H1 (cell line): ENCODE results near the gene HSCB.

Source experiments
- CTCF ChIP-seq, 3 experiments: IDR thresholded peaks; 1 replicate in 2 of 3; 2 replicates in 1 of 3; pipeline versions ENCODE4 v1.5.1 to v1.6.1; 2011; ENCODE audit warnings: low read length in 3 of 3, mild to moderate bottlenecking in 3 of 3, inconsistent platforms in 2 of 3, low read depth in 1 of 3, moderate library complexity in 1 of 3; ENCODE audit not compliant: insufficient read depth in 1 of 3; ENCODE audit errors: control extremely low read depth in 1 of 3
- FOSL1 ChIP-seq: IDR thresholded peaks from 2 replicates; pipeline ENCODE4 v1.6.1; 2011; ENCODE audit warnings: mild to moderate bottlenecking, low read depth, low read length, moderate library complexity; ENCODE audit not compliant: insufficient read depth
- HDAC6 ChIP-seq: IDR thresholded peaks from one replicate; pipeline ENCODE4 v1.7.1; 2012; ENCODE audit warnings: low read depth, mild to moderate bottlenecking, inconsistent platforms, low read length, moderate library complexity
- POLR2A ChIP-seq, 2 experiments: IDR thresholded peaks; 1 replicate in 1 of 2; 2 replicates in 1 of 2; pipeline ENCODE4 v1.6.1; 2011; ENCODE audit warnings: low read depth in 2 of 2, low read length in 2 of 2, mild to moderate bottlenecking in 2 of 2; ENCODE audit errors: control extremely low read depth in 1 of 2
- SIRT6 ChIP-seq: IDR thresholded peaks from one replicate; pipeline ENCODE4 v1.7.1; 2012; ENCODE audit warnings: low read length, inconsistent platforms
- SUZ12 ChIP-seq: fragments of 200-600 bp; sonication (generic); IDR thresholded peaks from 2 replicates; pipeline ENCODE4 v1.6.1; 2012; ENCODE audit warnings: mild to moderate bottlenecking, inconsistent platforms, low read length, moderate library complexity, mixed read lengths
- TAF1 ChIP-seq: IDR thresholded peaks from 2 replicates; pipeline ENCODE4 v1.6.1; 2011; ENCODE audit warnings: mild to moderate bottlenecking, low read depth, low read length
- TCF12 ChIP-seq: IDR thresholded peaks from 2 replicates; pipeline ENCODE4 v1.6.1; 2011; ENCODE audit warnings: low read depth, mild to moderate bottlenecking, low read length

GRCh38 chr22:28710107-28710506 is 31.7 kb upstream of the HSCB start:
- TF ChIP-seq CTCF (IDR thresholded peaks at IDR 0.05; ENCODE audit: control extremely low read depth in 1 of 3, insufficient read depth in 1 of 3, low read depth in 1 of 3, low read length in 3 of 3) = no peak
- no peak for TF ChIP-seq POLR2A (IDR thresholded peaks at IDR 0.05; ENCODE audit: control extremely low read depth in 1 of 2, low read depth in 2 of 2, low read length in 2 of 2)
- TF ChIP-seq SIRT6 = no peak
- TF ChIP-seq TAF1 = no peak
- TF ChIP-seq FOSL1 = no peak
- TF ChIP-seq TCF12 = no peak
- TF ChIP-seq SUZ12 = no peak
- TF ChIP-seq HDAC6 = no peak
